GM19467 (cell line): ENCODE measurements around the gene RPS16.

Source experiments
- ATAC-seq: cut with Tn5 transposase; IDR thresholded peaks from one replicate; pipeline ENCODE4 v1.9.1; 2021; ENCODE audit warnings: mild to moderate bottlenecking, moderate library complexity; ENCODE audit not compliant: unreplicated experiment

RPS16 gene

DNA sequence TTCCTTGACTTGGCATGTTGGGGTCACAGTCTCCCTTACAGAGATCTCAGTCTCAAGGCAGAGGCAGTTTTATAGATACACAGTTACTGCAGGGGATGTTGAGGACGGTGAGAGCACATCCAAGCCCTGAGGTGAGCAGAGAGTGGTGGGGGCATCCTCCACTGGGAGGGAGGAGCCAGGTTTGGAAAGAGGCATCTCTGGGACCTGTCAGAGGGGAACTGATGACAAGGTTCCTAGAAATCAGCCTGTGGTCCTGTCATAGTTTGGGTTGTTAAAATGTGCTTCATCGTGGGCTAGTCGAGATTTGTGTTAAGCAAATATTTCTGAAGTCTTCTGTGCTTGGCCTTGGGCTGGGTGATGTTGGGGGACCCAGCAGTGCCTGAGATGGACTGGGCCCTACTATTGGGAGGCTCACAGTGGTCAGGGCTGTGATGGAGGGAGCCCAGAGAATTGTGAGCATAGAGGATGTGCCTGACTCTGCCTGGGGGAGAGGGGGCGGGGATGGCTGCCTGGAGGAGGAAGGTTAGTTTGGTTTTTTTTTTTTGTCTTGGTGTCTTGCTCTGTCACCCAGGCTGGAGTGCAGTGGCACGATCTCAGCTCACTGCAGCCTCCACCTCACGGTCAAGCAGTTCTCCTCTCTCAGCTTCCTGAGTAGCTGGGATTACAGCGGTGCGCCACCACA, 13.5 kb upstream of the RPS16 start:
- ATAC-seq: no peak

DNA sequence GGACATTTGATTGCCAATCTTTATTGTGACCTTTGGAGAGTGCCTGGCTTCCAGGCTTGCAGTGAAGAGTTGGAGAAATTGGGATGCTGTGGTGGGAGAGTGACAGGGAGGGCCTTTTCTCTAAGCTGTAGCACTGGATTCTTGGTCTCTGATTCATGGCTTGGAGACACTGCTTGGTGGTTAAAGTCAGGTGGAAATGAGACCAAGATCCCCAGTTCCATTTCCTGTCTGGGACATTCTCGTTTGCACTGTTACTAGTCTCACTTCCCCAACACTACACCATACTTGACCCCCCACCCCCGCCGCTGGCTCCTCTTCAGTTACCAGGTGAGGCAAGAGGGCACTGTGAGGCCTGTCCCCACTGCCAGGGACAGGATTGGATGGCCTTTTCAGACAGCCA, 12.5 kb upstream of the RPS16 start:
- ATAC-seq: no peak

DNA sequence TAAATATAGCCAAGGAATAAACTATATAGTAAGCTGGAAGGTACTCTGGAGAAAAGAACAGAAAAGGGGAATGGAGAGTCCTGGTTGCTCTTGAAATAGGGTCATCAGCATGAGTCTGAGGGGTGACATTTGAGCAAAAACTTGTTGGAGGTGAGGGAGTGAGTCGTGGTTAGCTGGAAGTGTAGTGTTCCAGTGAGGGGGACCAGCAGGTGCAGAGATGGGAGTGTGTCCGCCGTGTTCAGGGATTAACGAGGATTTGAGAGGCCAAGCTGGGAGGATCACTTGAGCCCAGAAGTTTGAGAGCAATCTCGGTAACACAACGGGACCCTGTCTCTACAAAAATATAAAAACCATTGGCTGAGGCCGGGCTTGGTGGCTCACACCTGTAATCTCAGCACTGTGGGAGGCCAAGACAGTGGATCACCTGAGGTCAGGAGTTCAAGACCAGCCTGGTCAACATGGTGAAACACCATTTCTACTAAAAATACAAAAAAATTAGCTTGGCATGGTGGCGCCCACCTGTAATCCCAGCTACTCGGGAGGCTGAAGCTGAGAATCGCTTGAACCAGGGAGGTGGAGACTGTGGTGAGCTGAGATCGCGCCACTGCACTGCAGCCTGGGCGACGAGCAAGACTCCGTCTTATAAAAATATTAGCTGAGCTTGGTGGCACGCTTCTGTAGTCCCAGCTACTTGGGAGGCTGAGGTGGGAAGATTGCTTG, 10.8 kb upstream of the RPS16 start:
- no peak for ATAC-seq

GRCh38 chr19:39445196-39446111, 9.7 kb upstream of the RPS16 start, which contains the start of gene SUPT5H:
SUPT5H (plus strand) TSS chr19:39445582; CDS start chr19:39445891, 309 bp downstream.
- peak; percentile 80 for ATAC-seq

- no peak for ATAC-seq
Measured at GRCh38 chr19:39444598-39445195, 8.9 kb upstream of the RPS16 start.

- ATAC-seq: no peak
Measured at GRCh38 chr19:39438270-39438934, 2.7 kb upstream of the RPS16 start.

- no peak for ATAC-seq
Measured at GRCh38 chr19:39436350-39436716, 584 bp upstream of the RPS16 start.

GRCh38 chr19:39434123-39435076, 1.3 kb downstream of the RPS16 start:
- ATAC-seq: no peak

GRCh38 chr19:39433480-39434079, 2.2 kb downstream of the RPS16 start:
- no peak for ATAC-seq

DNA sequence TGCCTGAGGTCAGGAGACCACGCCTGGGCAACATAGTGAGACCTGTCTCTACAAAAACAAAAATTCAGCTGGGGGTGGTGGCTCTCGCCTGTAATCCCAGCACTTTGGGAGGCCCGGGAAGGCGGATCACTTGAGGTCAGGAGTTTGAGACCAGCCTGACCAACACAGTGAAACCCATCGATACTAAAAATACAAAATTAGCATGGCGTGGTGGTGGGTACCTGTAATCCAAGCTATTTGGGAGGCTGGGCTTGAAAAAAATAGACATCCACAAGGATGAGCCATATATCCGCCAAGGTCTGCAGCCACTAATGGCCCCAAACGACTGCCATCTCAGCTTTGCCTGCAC, 3.1 kb downstream of the RPS16 start:
- no peak for ATAC-seq

GRCh38 chr19:39430675-39431593, 4.8 kb downstream of the RPS16 start:
- no peak for ATAC-seq

GRCh38 chr19:39428283-39429112, 7.3 kb downstream of the RPS16 start:
- ATAC-seq: no peak

DNA sequence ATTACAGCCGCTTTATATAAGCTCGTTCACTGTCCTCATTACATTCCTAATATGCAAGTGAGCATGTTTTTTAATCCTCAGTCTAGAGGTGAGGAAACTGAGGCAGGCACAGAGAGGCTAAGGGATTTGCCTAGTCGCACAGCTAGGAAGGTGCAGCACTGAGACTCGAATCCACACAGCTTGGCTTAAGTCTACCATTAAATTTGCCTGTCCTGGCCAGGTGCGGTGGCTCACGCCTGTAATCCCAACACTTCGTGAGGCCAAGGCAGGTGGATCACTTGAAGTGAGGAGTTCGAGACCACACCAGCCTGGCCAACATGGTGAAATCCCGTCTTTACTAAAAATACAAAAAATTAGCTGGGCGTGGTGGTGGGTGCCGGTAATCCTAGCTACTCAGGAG, 8.0 kb downstream of the RPS16 start:
- no peak for ATAC-seq

DNA sequence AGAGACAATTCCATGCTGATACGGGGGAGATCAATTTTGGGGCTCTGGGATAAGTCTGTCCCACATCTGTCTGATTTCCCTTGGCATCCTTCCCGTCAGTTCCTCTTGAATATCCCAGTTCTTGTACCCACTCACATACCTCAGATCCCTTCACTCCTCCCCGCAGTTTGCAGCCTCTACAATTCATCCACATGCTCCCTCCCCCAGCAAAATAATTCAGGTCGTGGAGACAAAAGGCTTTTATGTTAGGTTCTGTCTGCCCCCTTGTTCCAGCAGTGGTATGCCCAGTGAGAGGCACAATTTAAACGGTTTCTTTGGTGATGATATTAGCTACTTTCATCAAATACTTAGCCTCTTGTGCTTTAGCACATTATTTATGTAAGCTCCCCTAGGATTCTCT, 9.6 kb downstream of the RPS16 start:
- no peak for ATAC-seq

- no peak for ATAC-seq
Measured at GRCh38 chr19:39425744-39426143, 10.0 kb downstream of the RPS16 start.

- no peak for ATAC-seq
Measured at GRCh38 chr19:39424934-39425333, 10.8 kb downstream of the RPS16 start.
